SK-MEL-5 (cell line): ENCODE data around the gene DUSP11. TPM values are rescaled to one million over a fixed set of nuclear protein-coding genes. Genes with fewer than 3 reads are reported as not detected.
"Not testable (repeated sequence)": the region's sequence is repeated elsewhere in the genome, so short reads cannot be mapped to it uniquely, and the experiment has no call there.

ENCODE experiments used
- DNase-seq: peaks from one replicate; pipeline ENCODE4 v3.0.0-alpha.2; 2016; ENCODE audit warnings: low read depth, low spot score
- in situ Hi-C: cut with HindIII; loops from 2 replicates; pipeline ENCODE4 v1.10.0; 2016; ENCODE audit warnings: low sequenced_read_pairs, high pct_unique_total_duplicates, low pct_unique_long_range_greater_than_20kb
- polyA plus RNA-seq, 2 experiments: library from polyadenylated mRNA; depleted of rRNA; stranded (reverse); fragments of >200 nt; gene quantifications; 2 replicates each; pipeline ENCODE4 v1.2.3, GENCODE V29; 2015
- total RNA-seq: library from RNA; depleted of rRNA; stranded (reverse); fragments of >200 nt; shearing (Covaris generic); gene quantifications from 2 replicates; pipeline ENCODE4 v1.2.3, GENCODE V29; 2014; rRNA removed

The DUSP11 gene
- total RNA-seq, result 42.5 and 45.3 TPM in 2 replicates
- 25.9 and 31.5 TPM in 2 replicates for polyA plus RNA-seq (2015; cell fraction: cytosol; rRNA removed)
- polyA plus RNA-seq (2015; cell fraction: nucleus; rRNA removed), result 16.3 and 16.9 TPM in 2 replicates

GRCh38 chr2:73779467-73780236 is at the start of gene DUSP11:
DUSP11 (minus strand) TSS chr2:73780103; CDS start chr2:73779974, 129 bp downstream.
- in situ Hi-C loops, result no loop called here
- DNase-seq, result peak; percentile 99

GRCh38 chr2:73828818-73829570 is 49.1 kb upstream of the DUSP11 start, which contains the start of gene STAMBP:
STAMBP (plus strand) TSS chr2:73828961; CDS start chr2:73830857, 1,896 bp downstream.
- DNase-seq, result peak; percentile 99
- in situ Hi-C loops, result no loop called here

- in situ Hi-C loops, result no loop called here
- no peak for DNase-seq
These were observed 48.5 kb upstream of the DUSP11 start for GRCh38 chr2:73828389-73828817.

- DNase-seq, result no peak
- in situ Hi-C loops, result no loop called here
These were observed 47.9 kb upstream of the DUSP11 start for GRCh38 chr2:73827660-73828388.

- peak; percentile 75 for DNase-seq
- in situ Hi-C loops, result no loop called here
These were observed 47.1 kb upstream of the DUSP11 start for GRCh38 chr2:73827018-73827417.

- in situ Hi-C loops, result no loop called here
- DNase-seq, result no peak
These were observed 45.5 kb upstream of the DUSP11 start for GRCh38 chr2:73825408-73825807.

- peak; percentile 82 for DNase-seq
- in situ Hi-C loops, result no loop called here
These were observed 44.1 kb upstream of the DUSP11 start for GRCh38 chr2:73823916-73824523.

- in situ Hi-C loops, result no loop called here
These were observed 43.5 kb upstream of the DUSP11 start for GRCh38 chr2:73823416-73823815.

GRCh38 chr2:73822991-73823390 is 43.1 kb upstream of the DUSP11 start:
- in situ Hi-C loops, result no loop called here
- DNase-seq, result no peak

More at GRCh38 chr2:73823416-73823815, 43.5 kb upstream of the DUSP11 start:
- DNase-seq, result no peak

GRCh38 chr2:73822276-73822675 is 42.4 kb upstream of the DUSP11 start:
- in situ Hi-C loops, result no loop called here
- DNase-seq, result no peak

- DNase-seq, result no peak
- in situ Hi-C loops, result no loop called here
These were observed 41.8 kb upstream of the DUSP11 start for GRCh38 chr2:73821669-73822068.

GRCh38 chr2:73821227-73821626 is 41.3 kb upstream of the DUSP11 start:
- DNase-seq, result no peak
- in situ Hi-C loops, result no loop called here

- no peak for DNase-seq
- in situ Hi-C loops, result no loop called here
These were observed 38.4 kb upstream of the DUSP11 start for GRCh38 chr2:73818296-73818695.

GRCh38 chr2:73812635-73813034 is 32.7 kb upstream of the DUSP11 start:
- in situ Hi-C loops, result no loop called here
- no peak for DNase-seq

GRCh38 chr2:73811878-73812277 is 32.0 kb upstream of the DUSP11 start:
- DNase-seq, result no peak
- in situ Hi-C loops, result no loop called here

- in situ Hi-C loops, DNase-seq: not testable (repeated sequence)
These were observed 4.0 kb upstream of the DUSP11 start, which contains the start of gene C2orf78 for GRCh38 chr2:73783883-73784282. C2orf78 (plus strand) TSS chr2:73784183; CDS start chr2:73784310, 127 bp downstream.

GRCh38 chr2:73783402-73783801 is 3.5 kb upstream of the DUSP11 start:
- in situ Hi-C loops, DNase-seq: not testable (repeated sequence)
